HG03439 (cell line): ENCODE measurements around the gene NUBPL.
A peak's percentile ranks its signal among the peaks of the same experiment; 100 is the strongest.

Source experiments
- ATAC-seq: cut with Tn5 transposase; IDR thresholded peaks from one replicate; pipeline ENCODE4 v1.9.1; 2021; ENCODE audit warnings: mild to moderate bottlenecking, moderate library complexity; ENCODE audit not compliant: unreplicated experiment

The NUBPL gene

GRCh38 chr14:31561155-31561846 is at the start of gene NUBPL:
TSS of gene NUBPL (plus strand) at chr14:31561404. CDS start at chr14:31561440, 36 bp downstream.
- ATAC-seq = peak; percentile 97

GRCh38 chr14:31527087-31527486 is 34.1 kb upstream of the NUBPL start:
- no peak for ATAC-seq

GRCh38 chr14:31527546-31527945 is 33.7 kb upstream of the NUBPL start:
- no peak for ATAC-seq

- ATAC-seq = no peak
Measured at GRCh38 chr14:31529053-31529452, 32.2 kb upstream of the NUBPL start.

GRCh38 chr14:31530136-31530535 is 31.1 kb upstream of the NUBPL start:
- ATAC-seq = no peak

- no peak for ATAC-seq
Measured at GRCh38 chr14:31536201-31536960, 24.8 kb upstream of the NUBPL start.

- ATAC-seq = no peak
Measured at GRCh38 chr14:31541702-31542101, 19.5 kb upstream of the NUBPL start.

- ATAC-seq = no peak
Measured at GRCh38 chr14:31543969-31544799, 17.0 kb upstream of the NUBPL start.

GRCh38 chr14:31544816-31545215 is 16.4 kb upstream of the NUBPL start:
- ATAC-seq = no peak

- no peak for ATAC-seq
Measured at GRCh38 chr14:31545328-31545727, 15.9 kb upstream of the NUBPL start.

GRCh38 chr14:31549817-31550216 is 11.4 kb upstream of the NUBPL start:
- no peak for ATAC-seq

GRCh38 chr14:31550589-31550988 is 10.6 kb upstream of the NUBPL start:
- ATAC-seq = no peak

GRCh38 chr14:31556191-31556590 is 5.0 kb upstream of the NUBPL start:
- ATAC-seq = no peak

GRCh38 chr14:31559939-31560338 is 1.3 kb upstream of the NUBPL start:
- no peak for ATAC-seq

GRCh38 chr14:31560759-31561154 is 447 bp upstream of the NUBPL start:
- ATAC-seq = peak; percentile 8

GRCh38 chr14:31564194-31564593 is 3.0 kb downstream of the NUBPL start:
- ATAC-seq = no peak

- ATAC-seq = no peak
Measured at GRCh38 chr14:31566456-31566855, 5.3 kb downstream of the NUBPL start.

- no peak for ATAC-seq
Measured at GRCh38 chr14:31567655-31568054, 6.5 kb downstream of the NUBPL start.

GRCh38 chr14:31568161-31568560 is 7.0 kb downstream of the NUBPL start:
- no peak for ATAC-seq

- no peak for ATAC-seq
Measured at GRCh38 chr14:31568671-31569070, 7.5 kb downstream of the NUBPL start.

GRCh38 chr14:31572955-31573354 is 11.8 kb downstream of the NUBPL start:
- ATAC-seq = no peak

- ATAC-seq = no peak
Measured at GRCh38 chr14:31576949-31577348, 15.7 kb downstream of the NUBPL start.
